ENCODE measurements around the gene ZNF75A. TPM values are rescaled to one million over a fixed set of nuclear protein-coding genes. Genes with fewer than 3 reads are reported as not detected.

Gene ZNF75A
- polyA plus RNA-seq, 1 donor (not counting 4 experiments of a cell fraction or from before 2014, with no cell fraction given) = 20.8 TPM

GRCh38 chr16:3356118-3356517 lies 50.8 kb downstream of the ZNF75A start:
- Histone ChIP-seq H4K20me1 (ENCODE audit: control insufficient read depth, extremely low read depth, insufficient read depth, low read length) (no peaks in the 10 kb centered on the region), H3K79me2 (ENCODE audit: control insufficient read depth, insufficient read depth, low read length) (no peaks in the 10 kb centered on the region), H3K36me3 (ENCODE audit: control insufficient read depth in 2 of 2, extremely low read depth in 1 of 2, insufficient read depth in 2 of 2, low read length in 2 of 2) (no peaks in the 10 kb centered on the region), H3K4me2 (ENCODE audit: control insufficient read depth, extremely low read depth, insufficient read depth, low read depth, low read length) (no peak overlapping the region), H3K9ac (ENCODE audit: control insufficient read depth, extremely low read depth, insufficient read depth, low read length) (no peak overlapping the region), H3K27ac (ENCODE audit: control insufficient read depth, insufficient read depth, low read length) (no peak overlapping the region), H3K27me3 (ENCODE audit: control insufficient read depth, extremely low read depth, insufficient read depth, low read length) (no peaks in the 10 kb centered on the region), H3K4me3 (ENCODE audit: control insufficient read depth in 2 of 3, extremely low read depth in 1 of 3, insufficient read depth in 2 of 3, low read depth in 1 of 3, low read length in 3 of 3) (no peak overlapping the region), H2AFZ (ENCODE audit: control insufficient read depth, low read length) (no peak overlapping the region), H3K9me3 (ENCODE audit: control insufficient read depth, low read depth, low read length) (no peaks in the 10 kb centered on the region), H3K4me1 (ENCODE audit: control insufficient read depth, extremely low read depth, insufficient read depth, low read length) (no peaks in the 10 kb centered on the region), H3K9me1 (ENCODE audit: control insufficient read depth, extremely low read depth, insufficient read depth, low read length) (no peaks in the 10 kb centered on the region)
- no peak for DNase-seq (ENCODE audit: low read depth, low spot score)
- dilution Hi-C loops (cut with MboI; ENCODE audit: extremely low pct_ligation_motif_present, low sequenced_read_pairs) = no loop called here
- no peak for FAIRE-seq
- TF ChIP-seq CTCF (optimal IDR thresholded peaks at IDR 0.05 in 1 of 3, IDR thresholded peaks at IDR 0.05 in 1 of 3, conservative IDR thresholded peaks at IDR 0.05 in 1 of 3; ENCODE audit: extremely low read depth in 1 of 3, insufficient read depth in 2 of 3, low read length in 3 of 3) = no peak
- no peak for TF ChIP-seq EZH2 (IDR thresholded peaks at IDR 0.05; ENCODE audit: low read length)

GRCh38 chr16:3358871-3359270 lies 53.6 kb downstream of the ZNF75A start:
- dilution Hi-C loops (cut with MboI; ENCODE audit: extremely low pct_ligation_motif_present, low sequenced_read_pairs) = no loop called here
- Histone ChIP-seq H3K9ac (ENCODE audit: control insufficient read depth, extremely low read depth, insufficient read depth, low read length) (no peak overlapping the region), H3K36me3 (ENCODE audit: control insufficient read depth in 2 of 2, extremely low read depth in 1 of 2, insufficient read depth in 2 of 2, low read length in 2 of 2) (no peaks in the 10 kb centered on the region), H3K4me2 (ENCODE audit: control insufficient read depth, extremely low read depth, insufficient read depth, low read depth, low read length) (no peak overlapping the region), H4K20me1 (ENCODE audit: control insufficient read depth, extremely low read depth, insufficient read depth, low read length) (no peaks in the 10 kb centered on the region), H3K9me3 (ENCODE audit: control insufficient read depth, low read depth, low read length) (no peaks in the 10 kb centered on the region), H3K27ac (ENCODE audit: control insufficient read depth, insufficient read depth, low read length) (no peak overlapping the region), H3K4me3 (ENCODE audit: control insufficient read depth in 2 of 3, extremely low read depth in 1 of 3, insufficient read depth in 2 of 3, low read depth in 1 of 3, low read length in 3 of 3) (no peak overlapping the region), H2AFZ (ENCODE audit: control insufficient read depth, low read length) (no peak overlapping the region), H3K9me1 (ENCODE audit: control insufficient read depth, extremely low read depth, insufficient read depth, low read length) (no peaks in the 10 kb centered on the region), H3K79me2 (ENCODE audit: control insufficient read depth, insufficient read depth, low read length) (no peaks in the 10 kb centered on the region), H3K4me1 (ENCODE audit: control insufficient read depth, extremely low read depth, insufficient read depth, low read length) (no peaks in the 10 kb centered on the region), H3K27me3 (ENCODE audit: control insufficient read depth, extremely low read depth, insufficient read depth, low read length) (no peaks in the 10 kb centered on the region)
- no peak for DNase-seq (ENCODE audit: low read depth, low spot score)
- no peak for FAIRE-seq
- TF ChIP-seq CTCF (optimal IDR thresholded peaks at IDR 0.05 in 1 of 3, IDR thresholded peaks at IDR 0.05 in 1 of 3, conservative IDR thresholded peaks at IDR 0.05 in 1 of 3; ENCODE audit: extremely low read depth in 1 of 3, insufficient read depth in 2 of 3, low read length in 3 of 3) (no peak), EZH2 (IDR thresholded peaks at IDR 0.05; ENCODE audit: low read length) (no peak)

Measured in keratinocyte (primary cell).